Stimulated activated memory B cell treated with anti-CD40 and anti-IgM and Interleukin-4, amounts not matched to agents 10 μg/mL and 1 μg/mL and 100 μg/mL, for 72 hours (primary cell): ENCODE results near the gene ARID3B.
"Not testable (repeated sequence)": the region's sequence is repeated elsewhere in the genome, so short reads cannot be mapped to it uniquely, and the experiment has no call there.

ENCODE experiments used
- ATAC-seq: fragments of 150-1000 bp; cut with Tn5 transposase; 2 replicates; pipeline ENCODE4 v1.10.0; 2021
- H3K27ac Mint-ChIP-seq: one replicate; pipeline ENCODE4 v1.8.0; 2022; ENCODE audit warnings: mild to moderate bottlenecking, mixed read lengths
- H3K27me3 Mint-ChIP-seq: one replicate; pipeline ENCODE4 v1.8.0; 2022; ENCODE audit warnings: mixed read lengths
- H3K36me3 Mint-ChIP-seq: one replicate; pipeline ENCODE4 v1.8.0; 2022; ENCODE audit warnings: mixed read lengths
- H3K4me1 Mint-ChIP-seq: one replicate; pipeline ENCODE4 v1.8.0; 2022; ENCODE audit warnings: mixed read lengths
- H3K4me3 Mint-ChIP-seq: one replicate; pipeline ENCODE4 v1.8.0; 2022; ENCODE audit warnings: mild to moderate bottlenecking, moderate library complexity, mixed read lengths
- H3K9me3 Mint-ChIP-seq: one replicate; pipeline ENCODE4 v1.8.0; 2022; ENCODE audit warnings: mixed read lengths

The ARID3B gene, protein sequence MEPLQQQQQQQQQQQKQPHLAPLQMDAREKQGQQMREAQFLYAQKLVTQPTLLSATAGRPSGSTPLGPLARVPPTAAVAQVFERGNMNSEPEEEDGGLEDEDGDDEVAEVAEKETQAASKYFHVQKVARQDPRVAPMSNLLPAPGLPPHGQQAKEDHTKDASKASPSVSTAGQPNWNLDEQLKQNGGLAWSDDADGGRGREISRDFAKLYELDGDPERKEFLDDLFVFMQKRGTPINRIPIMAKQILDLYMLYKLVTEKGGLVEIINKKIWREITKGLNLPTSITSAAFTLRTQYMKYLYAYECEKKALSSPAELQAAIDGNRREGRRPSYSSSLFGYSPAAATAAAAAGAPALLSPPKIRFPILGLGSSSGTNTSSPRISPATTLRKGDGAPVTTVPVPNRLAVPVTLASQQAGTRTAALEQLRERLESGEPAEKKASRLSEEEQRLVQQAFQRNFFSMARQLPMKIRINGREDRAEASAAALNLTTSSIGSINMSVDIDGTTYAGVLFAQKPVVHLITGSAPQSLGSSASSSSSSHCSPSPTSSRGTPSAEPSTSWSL

DNA sequence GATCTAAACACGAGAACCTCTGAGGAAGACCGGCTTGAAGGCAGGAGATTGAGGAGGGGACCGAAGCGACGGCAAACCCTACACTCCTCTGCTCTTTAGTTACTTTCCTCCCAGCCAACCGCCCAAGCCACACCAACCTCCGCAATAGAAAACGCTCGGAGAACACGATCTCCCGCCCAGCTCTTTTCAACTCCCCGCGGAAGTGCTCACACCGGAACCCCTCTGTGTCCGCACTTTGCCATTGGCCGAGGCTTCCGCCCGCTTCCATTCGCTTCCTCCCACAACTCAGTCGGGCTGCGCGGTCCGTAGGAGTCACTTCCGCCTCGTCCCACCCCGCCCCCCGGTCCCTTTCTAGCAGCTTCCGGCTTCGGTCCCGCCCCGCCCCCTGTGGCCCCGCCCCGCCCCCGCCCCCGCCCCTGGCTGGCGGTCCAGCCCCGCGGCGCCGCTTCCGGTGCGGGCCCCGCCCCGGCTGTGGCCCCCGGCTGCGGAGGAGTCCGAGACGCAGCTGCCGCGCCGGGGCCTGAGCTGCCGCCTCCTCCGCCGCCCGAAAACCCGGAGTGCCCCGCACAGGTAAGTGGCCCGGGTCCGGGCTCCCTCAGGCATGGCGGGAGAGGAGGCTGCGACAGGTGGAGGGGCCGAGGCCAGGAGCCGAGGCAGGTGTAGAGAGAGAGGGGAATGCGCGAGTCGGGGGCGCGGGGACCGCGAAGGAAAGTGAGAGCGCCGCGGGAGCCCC lies at the start of gene ARID3B:
TSS of gene ARID3B (plus strand) at position 460 of the 733 bp plus-strand sequence. CDS start 2,717 bp downstream, outside the sequence.
- peak; percentile 95 for ATAC-seq
- Mint-ChIP-seq H3K4me3 (peak within 1 kb of the TSS; percentile 90), H3K27me3 (no peaks in the 10 kb centered on the region), H3K9me3 (no peaks in the 10 kb centered on the region), H3K36me3 (no peaks in the 10 kb centered on the region), H3K27ac (peak within 1 kb of the TSS; percentile 81), H3K4me1 (peaks cover 45% of the 10 kb centered on the region)

DNA sequence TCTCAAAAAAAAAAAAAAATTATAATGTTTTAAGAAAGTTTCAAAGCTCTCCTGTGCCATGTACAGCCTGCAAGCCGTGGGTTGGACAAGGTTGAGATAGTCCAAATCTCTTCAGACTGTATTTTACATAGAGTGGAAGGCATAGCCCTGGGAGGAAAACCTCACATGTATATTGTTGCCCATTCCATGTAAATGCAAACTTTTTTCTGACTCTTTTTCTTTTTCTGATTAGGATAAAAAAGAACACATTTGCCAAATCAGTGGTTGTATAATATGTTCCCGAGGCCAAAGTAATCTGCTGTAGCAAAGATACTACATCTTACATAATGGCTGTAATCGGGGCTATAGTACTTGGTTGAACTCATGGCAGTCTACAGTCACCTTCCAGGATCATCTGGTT lies 44.4 kb upstream of the ARID3B start:
- Mint-ChIP-seq H3K36me3 (no peaks in the 10 kb centered on the region), H3K27me3 (no peaks in the 10 kb centered on the region), H3K9me3 (no peaks in the 10 kb centered on the region), H3K4me3 (no peak overlapping the region), H3K4me1 (no peaks in the 10 kb centered on the region), H3K27ac (no peak overlapping the region)
- no peak for ATAC-seq

DNA sequence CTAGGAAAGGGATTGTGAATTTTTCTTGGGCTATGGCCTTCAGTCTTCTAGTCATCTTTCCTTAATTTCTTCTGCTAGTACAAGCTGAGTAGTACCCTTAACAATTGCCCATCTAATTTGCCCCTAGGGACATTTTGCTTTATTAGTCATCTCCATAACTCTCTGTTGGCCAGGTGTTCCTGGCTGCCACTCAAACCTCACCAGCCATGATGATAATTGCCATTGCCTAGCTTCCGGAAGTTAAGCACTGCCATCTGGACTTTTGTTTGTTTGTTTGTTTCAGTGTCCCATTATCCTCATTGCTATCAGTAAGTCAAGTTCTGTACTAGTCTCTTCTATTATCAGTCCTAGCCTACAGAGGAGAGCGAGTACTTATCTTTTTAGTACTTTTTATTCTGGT lies 43.4 kb upstream of the ARID3B start:
- Mint-ChIP-seq H3K4me3 (no peak overlapping the region), H3K4me1 (peaks cover 3% of the 10 kb centered on the region), H3K27ac (no peak overlapping the region), H3K9me3 (no peaks in the 10 kb centered on the region), H3K27me3 (no peaks in the 10 kb centered on the region), H3K36me3 (peaks cover 3% of the 10 kb centered on the region)
- no peak for ATAC-seq

DNA sequence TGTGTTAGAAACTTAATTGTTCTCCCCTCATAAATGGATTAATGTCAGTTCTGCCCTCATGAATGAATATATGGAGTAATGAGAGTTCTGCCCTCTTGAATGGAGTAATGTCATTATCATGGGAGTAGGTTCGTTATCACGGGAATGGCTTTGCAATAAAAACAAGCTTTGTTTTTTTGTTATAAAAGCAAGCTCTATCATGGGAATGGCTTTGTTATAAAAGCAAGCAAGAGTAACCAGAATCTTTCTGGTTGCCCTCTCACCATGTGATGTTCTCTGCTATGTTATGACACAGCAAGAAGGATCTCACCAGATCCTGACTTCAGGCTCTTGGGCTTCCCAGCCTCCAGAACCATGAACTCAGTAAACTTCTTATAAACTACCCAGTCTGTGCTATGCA lies 41.7 kb upstream of the ARID3B start:
- H3K4me1 Mint-ChIP-seq: peaks cover 5% of the 10 kb centered on the region
- no peak for ATAC-seq
- no peak overlapping the region for H3K27ac Mint-ChIP-seq
- H3K27me3 Mint-ChIP-seq: no peaks in the 10 kb centered on the region
- H3K4me3 Mint-ChIP-seq: no peak overlapping the region
- no peaks in the 10 kb centered on the region for H3K9me3 Mint-ChIP-seq
- peaks cover 15% of the 10 kb centered on the region for H3K36me3 Mint-ChIP-seq

DNA sequence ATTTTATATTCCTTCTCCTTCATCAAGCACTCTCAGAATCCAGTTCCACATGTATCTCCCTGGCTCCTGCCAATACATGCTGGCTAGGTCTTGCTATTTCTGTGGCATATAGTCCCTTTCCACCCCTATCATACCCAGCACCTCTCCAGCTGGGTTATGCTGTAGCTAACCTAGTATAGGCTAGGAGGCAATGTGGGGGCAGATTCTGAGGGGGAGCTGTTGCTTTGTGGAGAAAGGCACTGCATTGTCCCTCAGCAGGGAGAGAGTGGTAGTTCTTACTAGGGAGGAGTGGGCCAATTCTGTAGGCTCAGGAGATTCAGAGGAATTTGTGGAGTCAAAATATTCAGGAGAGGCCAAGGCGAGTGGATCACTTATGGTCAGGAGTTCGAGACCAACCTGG lies 40.6 kb upstream of the ARID3B start:
- no peak for ATAC-seq
- Mint-ChIP-seq H3K4me1 (peaks cover 5% of the 10 kb centered on the region), H3K9me3 (no peaks in the 10 kb centered on the region), H3K27me3 (no peaks in the 10 kb centered on the region), H3K4me3 (no peak overlapping the region), H3K36me3 (peaks cover 22% of the 10 kb centered on the region), H3K27ac (no peak overlapping the region)

DNA sequence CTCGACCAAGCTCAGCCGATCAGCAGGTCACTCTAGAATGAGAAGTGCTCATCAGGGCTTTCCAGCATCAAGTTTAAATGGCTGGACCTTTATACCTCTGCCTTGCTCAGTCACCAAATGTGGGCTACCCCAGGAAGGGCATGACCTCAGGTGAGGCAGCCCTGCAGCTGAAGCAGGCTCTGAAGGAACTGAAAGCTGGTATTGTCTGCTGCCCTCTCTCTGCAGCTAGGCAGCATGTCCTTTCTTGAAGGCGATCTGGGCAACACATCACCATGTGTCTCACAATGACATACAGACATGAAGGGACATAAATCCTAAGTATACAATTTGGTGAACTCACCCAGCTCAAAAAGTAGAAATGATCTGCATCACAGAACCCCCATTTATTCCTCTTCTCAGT lies 38.7 kb upstream of the ARID3B start:
- H3K4me3 Mint-ChIP-seq: no peak overlapping the region
- no peak for ATAC-seq
- H3K4me1 Mint-ChIP-seq: peaks cover 5% of the 10 kb centered on the region
- peaks cover 27% of the 10 kb centered on the region for H3K36me3 Mint-ChIP-seq
- no peak overlapping the region for H3K27ac Mint-ChIP-seq
- H3K9me3 Mint-ChIP-seq: no peaks in the 10 kb centered on the region
- H3K27me3 Mint-ChIP-seq: no peaks in the 10 kb centered on the region

DNA sequence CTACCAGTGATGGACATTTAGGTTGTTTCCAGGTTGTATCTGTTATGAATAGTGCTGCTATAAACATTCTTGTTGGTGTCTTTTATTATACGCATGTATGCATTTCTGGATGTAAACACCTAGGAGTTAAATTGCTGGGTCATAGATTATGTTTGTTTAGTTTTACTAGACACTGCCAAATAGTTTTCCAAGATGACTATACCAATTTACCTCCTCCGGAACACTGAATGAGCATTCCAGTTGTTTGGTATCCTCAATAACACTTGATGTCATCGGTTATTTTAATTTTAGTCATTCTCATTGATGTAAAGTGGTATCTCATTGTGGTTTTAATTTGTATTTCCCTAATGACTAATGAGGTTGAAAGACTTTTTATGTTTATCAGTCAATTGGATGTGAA lies 36.6 kb upstream of the ARID3B start:
- Mint-ChIP-seq H3K9me3 (no peaks in the 10 kb centered on the region), H3K4me3 (no peak overlapping the region), H3K4me1 (peaks cover 5% of the 10 kb centered on the region), H3K27ac (no peak overlapping the region), H3K27me3 (no peaks in the 10 kb centered on the region), H3K36me3 (peaks cover 27% of the 10 kb centered on the region)
- no peak for ATAC-seq

DNA sequence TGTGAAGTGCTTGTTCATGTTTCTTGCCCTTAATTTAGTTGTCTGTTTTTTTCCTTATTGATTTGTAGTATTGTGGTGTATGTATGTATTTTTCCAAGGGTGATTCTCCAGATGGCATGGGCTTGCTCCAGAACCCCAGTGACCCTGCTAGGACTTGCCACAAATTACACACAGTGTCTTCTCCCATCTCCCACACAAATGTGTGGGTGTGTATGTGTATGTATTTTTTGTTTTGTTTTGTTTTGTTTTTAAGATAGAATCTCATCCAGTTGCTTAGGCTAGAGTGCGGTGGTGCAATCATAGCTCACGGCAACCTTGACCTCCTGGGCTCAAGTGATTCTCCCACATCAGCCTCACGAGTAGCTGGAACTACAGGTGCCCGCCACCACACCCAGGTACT lies 36.2 kb upstream of the ARID3B start:
- peaks cover 5% of the 10 kb centered on the region for H3K4me1 Mint-ChIP-seq
- H3K36me3 Mint-ChIP-seq: peaks cover 27% of the 10 kb centered on the region
- H3K4me3 Mint-ChIP-seq: no peak overlapping the region
- no peak overlapping the region for H3K27ac Mint-ChIP-seq
- ATAC-seq: no peak
- H3K9me3 Mint-ChIP-seq: no peaks in the 10 kb centered on the region
- H3K27me3 Mint-ChIP-seq: no peaks in the 10 kb centered on the region

DNA sequence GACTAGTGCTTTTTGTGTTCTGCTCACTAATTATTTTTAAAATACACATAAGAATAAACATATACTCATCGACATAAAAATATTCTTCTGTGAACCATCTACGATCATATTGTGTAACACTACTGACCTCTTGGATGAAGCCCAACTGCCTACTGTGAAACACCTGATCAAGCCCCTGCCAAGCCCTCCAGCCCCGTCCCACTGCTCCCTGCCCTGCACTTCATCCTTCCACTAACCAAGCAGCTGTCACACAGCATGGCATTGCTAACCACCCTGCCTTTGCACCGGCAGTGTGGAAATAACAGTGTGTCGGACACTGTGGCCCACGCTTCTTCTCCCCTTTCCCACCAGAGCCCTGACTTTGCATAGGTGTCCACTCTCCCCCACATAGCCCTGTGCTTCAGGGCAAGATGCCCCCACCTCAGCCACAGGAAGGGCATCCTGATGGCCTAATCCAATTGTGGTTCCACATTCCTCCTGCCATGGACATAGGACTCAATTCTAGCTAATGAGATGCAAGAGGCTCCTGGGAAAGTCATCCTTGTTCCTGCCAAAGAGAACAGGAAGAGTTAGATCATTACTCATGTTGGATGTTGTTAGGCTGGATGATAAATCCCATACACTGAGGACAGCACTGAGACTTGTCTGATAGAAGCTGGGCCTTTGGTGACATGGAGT lies 35.0 kb upstream of the ARID3B start:
- H3K27ac Mint-ChIP-seq: no peak overlapping the region
- no peaks in the 10 kb centered on the region for H3K27me3 Mint-ChIP-seq
- H3K4me3 Mint-ChIP-seq: no peak overlapping the region

DNA sequence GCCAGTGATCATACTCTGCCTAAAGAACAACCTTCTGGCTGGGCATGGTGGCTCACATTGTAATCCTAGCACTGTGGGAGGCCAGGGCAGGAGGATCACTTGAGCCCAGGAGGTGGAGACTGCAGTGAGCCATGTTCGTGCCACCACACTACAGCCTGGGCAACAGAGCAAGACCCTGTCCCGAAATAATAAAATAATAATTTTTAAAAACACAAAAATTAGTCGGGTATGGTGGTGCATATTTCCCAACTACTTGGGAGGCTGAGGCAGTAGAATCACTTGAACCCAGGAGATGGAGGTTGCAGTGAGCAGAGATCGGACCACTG lies 34.5 kb upstream of the ARID3B start:
- H3K4me3 Mint-ChIP-seq: no peak overlapping the region
- peaks cover 27% of the 10 kb centered on the region for H3K36me3 Mint-ChIP-seq
- no peaks in the 10 kb centered on the region for H3K27me3 Mint-ChIP-seq
- no peak for ATAC-seq
- H3K9me3 Mint-ChIP-seq: no peaks in the 10 kb centered on the region
- peaks cover 6% of the 10 kb centered on the region for H3K4me1 Mint-ChIP-seq
- H3K27ac Mint-ChIP-seq: no peak overlapping the region

More for the DNA sequence above, 35.0 kb upstream of the ARID3B start:
- Mint-ChIP-seq H3K36me3 (peaks cover 27% of the 10 kb centered on the region), H3K9me3 (no peaks in the 10 kb centered on the region), H3K4me1 (peaks cover 5% of the 10 kb centered on the region)
- no peak for ATAC-seq

DNA sequence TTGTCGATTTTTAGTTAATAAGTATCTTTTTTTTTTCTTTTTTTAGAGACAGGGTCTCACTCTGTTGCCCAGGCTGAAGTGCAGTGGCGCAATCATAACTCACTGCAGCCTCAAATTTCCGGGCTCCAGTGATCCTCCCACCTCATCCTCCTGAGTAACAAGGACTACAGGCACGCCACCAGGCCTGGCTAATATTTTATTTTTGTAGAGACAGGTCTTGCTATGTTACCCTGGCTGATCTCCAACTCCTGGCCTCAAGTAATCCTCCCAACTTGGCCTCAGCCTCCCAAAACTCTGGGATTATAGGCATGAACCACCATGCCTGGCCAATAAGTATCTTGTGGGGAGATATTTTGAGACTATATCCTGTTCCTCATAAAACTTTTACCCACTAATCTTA lies 29.4 kb upstream of the ARID3B start:
- H3K4me3 Mint-ChIP-seq: no peak overlapping the region
- ATAC-seq: no peak
- no peaks in the 10 kb centered on the region for H3K27me3 Mint-ChIP-seq
- H3K36me3 Mint-ChIP-seq: no peaks in the 10 kb centered on the region
- H3K9me3 Mint-ChIP-seq: no peaks in the 10 kb centered on the region
- peak overlapping the region; percentile 9 for H3K27ac Mint-ChIP-seq
- H3K4me1 Mint-ChIP-seq: peaks cover 12% of the 10 kb centered on the region

DNA sequence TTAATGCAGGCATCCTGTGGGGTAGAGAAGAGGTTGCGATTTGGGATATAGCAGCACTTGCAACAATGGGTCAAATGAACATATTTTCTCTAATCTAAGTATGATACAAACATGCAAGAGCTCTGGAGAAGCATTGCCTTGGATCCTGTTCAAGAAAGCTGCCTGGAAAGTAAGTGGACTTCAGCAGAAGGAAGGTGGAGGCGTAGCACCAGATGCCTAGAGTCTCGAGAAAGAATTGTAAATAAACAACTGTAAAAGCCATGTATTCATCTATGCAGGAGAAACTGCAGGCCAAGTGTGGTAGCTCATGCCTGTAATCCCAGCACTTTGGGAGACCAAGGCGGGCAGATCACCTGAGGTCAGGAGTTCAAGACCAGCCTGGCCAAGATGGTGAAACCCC lies 27.0 kb upstream of the ARID3B start:
- H3K27me3 Mint-ChIP-seq, H3K27ac Mint-ChIP-seq, H3K36me3 Mint-ChIP-seq, H3K4me3 Mint-ChIP-seq, H3K9me3 Mint-ChIP-seq, ATAC-seq: not testable (repeated sequence)
- H3K4me1 Mint-ChIP-seq: peaks cover 12% of the 10 kb centered on the region

DNA sequence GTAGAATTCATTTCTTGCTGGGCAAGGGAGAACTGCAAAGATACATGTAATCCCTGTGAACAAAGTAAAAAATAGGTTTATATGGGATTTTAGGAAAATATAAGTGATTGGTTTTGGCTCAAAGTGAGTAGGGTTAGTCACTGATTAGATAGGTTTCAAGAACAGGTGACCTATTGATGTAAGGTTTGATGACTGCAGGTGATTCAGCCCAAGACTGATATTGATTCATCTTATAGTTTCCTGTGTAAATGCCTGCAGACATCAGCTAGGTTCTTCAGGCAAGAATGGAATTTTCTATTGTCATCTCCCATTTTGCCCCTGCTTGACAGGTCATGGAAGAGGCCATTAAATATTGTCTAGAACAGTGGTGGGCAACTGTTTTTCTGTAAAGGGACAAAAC lies 23.9 kb upstream of the ARID3B start:
- H3K36me3 Mint-ChIP-seq: no peaks in the 10 kb centered on the region
- no peak overlapping the region for H3K27ac Mint-ChIP-seq
- no peak for ATAC-seq
- peaks cover 5% of the 10 kb centered on the region for H3K4me1 Mint-ChIP-seq
- no peaks in the 10 kb centered on the region for H3K27me3 Mint-ChIP-seq
- no peak overlapping the region for H3K4me3 Mint-ChIP-seq
- no peaks in the 10 kb centered on the region for H3K9me3 Mint-ChIP-seq

DNA sequence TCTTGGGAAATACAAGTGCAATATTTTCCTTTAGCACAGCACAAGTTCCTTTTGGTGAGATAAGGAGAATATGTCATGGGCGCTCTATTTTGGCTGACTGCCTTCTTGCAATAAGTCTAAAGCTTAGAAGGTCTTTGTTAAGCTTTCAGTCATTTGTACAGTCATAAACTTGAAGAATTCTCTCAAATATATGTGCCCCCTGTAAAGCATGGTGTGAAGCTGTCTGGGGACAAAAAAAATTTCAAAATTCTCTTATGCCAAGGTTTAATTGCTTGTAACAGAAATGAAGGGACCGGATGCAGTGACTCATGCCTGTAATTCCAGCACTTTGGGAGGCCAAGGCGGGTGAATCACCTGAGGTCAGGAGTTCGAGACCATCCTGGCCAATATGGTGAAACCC lies 21.7 kb upstream of the ARID3B start:
- no peak for ATAC-seq
- Mint-ChIP-seq H3K9me3 (no peaks in the 10 kb centered on the region), H3K36me3 (no peaks in the 10 kb centered on the region), H3K27me3 (no peaks in the 10 kb centered on the region), H3K4me1 (no peaks in the 10 kb centered on the region), H3K27ac (no peak overlapping the region), H3K4me3 (no peak overlapping the region)

DNA sequence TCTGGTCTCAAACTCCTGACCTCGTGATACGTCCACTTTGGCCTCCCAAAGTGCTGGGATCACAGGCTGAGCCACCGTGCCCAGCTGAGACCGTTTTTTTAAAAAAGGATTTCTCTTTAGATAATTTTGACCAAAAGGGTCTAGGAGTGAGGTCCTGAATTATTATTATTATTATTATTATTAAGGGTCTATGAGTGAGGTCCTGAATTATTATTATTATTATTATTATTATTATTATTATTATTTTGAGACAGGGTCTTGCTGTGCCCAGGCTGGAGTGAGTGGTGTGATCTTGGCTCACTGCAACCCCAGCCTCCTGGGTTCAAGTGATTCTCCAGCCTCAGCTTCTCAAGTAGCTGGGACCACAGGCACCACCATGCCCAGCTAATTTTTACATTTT lies 20.6 kb upstream of the ARID3B start:
- no peaks in the 10 kb centered on the region for H3K27me3 Mint-ChIP-seq
- no peak overlapping the region for H3K27ac Mint-ChIP-seq
- H3K9me3 Mint-ChIP-seq: no peaks in the 10 kb centered on the region
- no peaks in the 10 kb centered on the region for H3K36me3 Mint-ChIP-seq
- no peak for ATAC-seq
- H3K4me1 Mint-ChIP-seq: no peaks in the 10 kb centered on the region
- no peak overlapping the region for H3K4me3 Mint-ChIP-seq
